HG03064 (cell line): Measurements from ENCODE around the gene TAP1.

Experiments used
- ATAC-seq: cut with Tn5 transposase; IDR thresholded peaks from one replicate; pipeline ENCODE4 v1.9.1; 2021; ENCODE audit warnings: low read depth; ENCODE audit not compliant: unreplicated experiment

The TAP1 gene

DNA sequence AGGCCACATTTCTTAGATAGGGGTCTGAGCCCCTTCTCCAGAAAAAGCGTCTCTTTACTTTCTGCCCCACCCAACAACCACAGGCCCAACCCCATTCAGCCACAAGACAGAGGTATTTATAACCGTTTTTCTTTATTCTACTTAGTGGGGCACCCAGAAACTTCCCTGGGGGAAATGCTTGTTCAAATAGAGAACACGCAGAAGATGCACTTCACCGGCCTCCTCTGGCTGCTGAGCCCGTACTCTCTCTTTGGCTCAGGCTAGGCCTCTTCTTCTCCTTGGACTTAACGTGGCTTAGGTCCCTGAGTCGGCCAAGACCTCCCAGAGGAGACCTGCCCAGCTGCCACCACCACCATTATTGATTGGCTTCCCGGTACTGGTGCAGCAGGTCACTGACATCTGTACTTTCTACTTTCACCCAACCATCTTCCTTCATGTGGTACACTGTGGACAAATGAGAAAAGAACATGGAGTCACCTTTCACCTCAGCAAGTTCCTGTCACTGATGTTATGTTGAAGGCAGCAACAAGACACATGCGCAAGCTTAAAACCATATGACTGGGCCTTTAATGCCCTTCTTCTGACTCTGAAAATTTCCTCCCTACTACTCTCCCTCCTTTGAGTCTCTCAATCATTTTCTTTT lies 12.8 kb downstream of the TAP1 start:
- no peak for ATAC-seq

DNA sequence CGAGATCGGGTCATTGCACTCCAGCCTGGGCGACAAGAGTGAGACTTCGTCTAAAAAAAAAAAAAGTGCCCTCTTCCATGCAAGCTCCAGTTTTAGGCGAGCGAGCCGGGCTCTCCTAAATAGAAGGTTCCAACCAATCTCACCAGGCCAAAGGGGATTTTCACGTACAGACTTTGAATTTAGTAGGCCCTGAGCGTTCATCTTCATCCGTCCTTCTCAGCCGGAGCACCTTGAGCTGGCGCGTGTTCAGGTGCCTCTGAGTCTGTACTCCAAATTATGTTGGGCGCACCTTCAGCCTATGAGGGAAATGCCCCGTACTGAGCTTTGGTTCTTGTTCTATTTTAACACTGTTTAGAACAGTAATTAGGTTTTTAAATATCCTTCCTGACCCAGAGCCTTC lies 14.1 kb downstream of the TAP1 start:
- no peak for ATAC-seq

DNA sequence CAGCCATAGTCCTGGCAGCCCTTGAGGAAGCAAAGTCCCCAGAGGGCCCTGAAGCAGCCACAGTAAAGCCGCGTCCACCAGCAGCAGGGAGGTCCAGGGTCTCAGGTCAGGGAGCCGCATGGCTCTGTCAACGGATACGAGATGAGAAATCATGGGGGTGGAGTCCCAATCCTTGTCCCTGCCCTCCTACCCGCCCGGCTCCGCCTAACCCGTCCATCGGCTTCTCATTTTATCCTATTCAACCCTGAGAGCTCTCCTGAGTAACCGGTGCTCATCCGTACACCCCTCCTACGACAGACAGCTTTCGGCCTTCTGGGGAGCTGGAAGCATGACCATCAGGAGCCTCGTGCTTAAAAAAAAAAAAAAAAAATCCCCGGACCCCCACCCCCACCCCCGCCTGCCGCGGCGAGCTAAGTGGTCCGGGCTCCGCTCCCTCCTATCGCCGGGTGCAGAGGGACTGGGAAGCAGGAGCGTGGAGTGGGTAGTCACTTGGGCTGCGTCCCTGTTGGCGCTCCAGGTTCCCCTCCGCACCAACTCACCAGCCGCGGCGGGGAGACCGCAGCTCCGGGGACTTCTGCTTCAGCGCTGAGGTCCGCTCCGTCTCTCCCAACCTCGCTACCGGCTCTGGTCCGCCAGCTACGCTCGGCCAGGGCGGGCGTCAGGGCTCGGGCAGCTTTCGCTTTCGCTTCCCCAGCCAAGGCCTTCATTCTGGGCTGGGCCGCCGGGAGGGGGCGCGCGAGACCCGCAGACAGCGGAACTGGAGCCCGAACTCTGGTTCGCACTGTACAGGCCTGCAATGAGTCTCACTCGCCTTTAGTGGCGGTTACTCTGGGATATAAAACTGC lies 15.2 kb downstream of the TAP1 start, which contains the start of gene TAP2:
Gene TAP2 (minus strand): TSS at position 626 of the 845 bp plus-strand sequence. CDS start 506 bp downstream, at position 120.
- ATAC-seq = peak; percentile 61

DNA sequence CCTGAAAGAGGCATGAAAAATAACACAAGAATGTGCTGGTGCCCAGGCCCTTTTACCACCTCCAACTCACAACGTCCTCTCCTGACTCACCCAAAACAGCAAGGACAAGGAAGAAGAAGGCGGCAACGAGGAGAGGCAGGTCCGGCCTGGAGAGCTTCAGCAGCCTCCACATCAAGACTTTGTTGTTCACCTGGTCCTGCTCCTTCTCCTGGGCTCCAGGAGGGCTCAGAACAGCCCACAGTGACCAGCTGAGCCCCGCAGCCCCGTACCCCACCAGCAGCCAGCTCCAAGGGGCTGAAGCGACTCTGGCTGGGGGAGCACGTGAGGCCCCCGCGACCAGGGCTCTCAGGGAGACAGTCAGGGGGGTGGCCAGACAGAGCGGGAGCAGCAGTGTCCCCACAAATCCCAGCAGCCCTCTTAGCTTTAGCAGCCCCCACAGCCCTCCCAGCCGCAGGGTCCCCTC lies 15.8 kb downstream of the TAP1 start:
- peak; percentile 3 for ATAC-seq

DNA sequence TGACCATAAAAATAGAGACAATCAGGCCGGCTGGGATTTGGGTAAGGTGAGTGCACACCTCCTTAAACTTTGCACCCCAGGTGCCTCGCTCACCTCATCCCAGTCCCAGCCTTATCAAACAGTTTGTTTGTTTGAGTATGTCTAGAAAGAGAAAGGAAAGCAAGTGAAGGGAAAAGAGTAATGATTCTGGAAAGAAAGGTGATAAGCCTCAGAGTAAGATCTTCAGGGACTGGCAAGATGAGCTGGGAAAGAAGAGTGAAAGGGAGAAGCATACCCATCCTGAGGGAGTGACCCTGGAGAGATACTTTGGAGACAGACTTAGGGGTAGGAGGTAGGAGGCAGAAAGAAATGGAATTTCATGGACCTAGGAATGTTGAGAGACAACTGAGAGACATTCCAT lies 16.6 kb downstream of the TAP1 start:
- no peak for ATAC-seq

DNA sequence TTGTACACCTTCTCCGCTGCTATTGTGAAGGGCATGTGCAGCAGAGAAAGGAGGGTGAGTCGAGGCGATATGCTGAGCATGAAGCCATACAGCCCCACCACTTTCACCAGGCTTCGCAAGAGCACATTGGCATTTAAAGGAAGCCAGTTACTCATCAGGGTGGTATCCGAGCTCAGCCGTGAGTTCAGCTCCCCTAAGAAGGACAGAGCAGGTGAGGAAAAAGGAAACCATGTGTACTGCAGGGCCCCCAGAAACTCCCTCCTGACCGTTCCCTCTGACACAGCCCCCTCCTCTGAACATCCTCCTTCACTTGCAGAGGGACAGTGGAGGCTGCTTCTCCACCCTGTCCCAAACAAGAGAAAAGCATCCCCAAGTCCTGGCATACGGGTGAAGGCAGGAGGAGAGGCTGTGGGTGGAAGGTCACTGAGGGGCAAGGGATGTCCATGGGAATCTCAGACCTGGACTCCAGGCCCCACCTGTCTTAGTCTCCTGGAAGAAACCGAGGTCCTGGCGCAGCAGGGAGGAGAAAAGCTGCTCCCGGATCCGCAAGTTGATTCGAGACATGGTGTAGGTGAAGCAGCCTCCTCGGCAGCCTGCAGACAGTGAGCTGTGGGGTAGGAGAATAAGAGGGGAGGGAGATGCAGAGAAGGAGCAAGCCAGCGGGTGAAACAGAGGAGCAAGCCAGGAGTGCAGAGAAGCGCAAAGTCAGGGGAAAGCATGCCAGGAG lies 18.2 kb downstream of the TAP1 start:
- ATAC-seq = no peak

DNA sequence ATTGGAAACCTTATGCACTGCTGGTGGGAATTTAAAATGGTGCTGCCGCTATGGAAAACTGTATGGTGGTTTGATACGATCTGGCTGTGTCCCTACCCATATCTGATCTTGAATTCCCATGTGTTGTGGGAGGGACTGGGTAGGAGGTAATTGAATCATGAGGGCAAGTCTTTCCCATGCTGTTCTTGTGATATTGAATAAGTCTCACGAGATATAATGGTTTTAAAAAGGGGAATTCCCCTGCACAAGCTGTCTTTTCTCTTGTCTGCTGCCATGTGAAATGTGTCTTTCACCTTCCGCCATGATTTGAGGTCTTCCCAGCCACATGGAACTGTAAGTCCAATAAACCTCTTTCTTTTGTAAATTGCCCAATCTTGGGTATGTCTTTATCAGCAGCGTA lies 19.8 kb downstream of the TAP1 start:
- no peak for ATAC-seq

DNA sequence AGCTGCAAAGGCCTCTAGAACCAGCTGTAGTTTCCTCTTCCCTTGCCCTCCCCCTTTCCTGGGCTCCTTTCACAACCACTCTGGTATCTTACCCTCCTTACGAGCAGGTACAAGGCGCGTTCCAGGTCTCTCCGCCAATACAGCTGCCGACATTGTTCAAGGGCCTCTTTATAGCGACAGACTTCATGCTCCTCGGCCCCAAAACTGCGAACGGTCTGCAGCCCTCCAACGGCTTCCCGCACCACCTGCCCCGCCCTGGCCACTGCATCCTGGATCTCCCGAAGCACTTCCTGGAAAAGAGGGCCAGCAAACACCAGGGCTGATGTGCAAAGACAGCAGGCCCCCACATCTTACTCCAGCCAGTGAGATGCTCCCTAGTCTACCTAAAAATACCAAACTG lies 21.0 kb downstream of the TAP1 start:
- no peak for ATAC-seq

DNA sequence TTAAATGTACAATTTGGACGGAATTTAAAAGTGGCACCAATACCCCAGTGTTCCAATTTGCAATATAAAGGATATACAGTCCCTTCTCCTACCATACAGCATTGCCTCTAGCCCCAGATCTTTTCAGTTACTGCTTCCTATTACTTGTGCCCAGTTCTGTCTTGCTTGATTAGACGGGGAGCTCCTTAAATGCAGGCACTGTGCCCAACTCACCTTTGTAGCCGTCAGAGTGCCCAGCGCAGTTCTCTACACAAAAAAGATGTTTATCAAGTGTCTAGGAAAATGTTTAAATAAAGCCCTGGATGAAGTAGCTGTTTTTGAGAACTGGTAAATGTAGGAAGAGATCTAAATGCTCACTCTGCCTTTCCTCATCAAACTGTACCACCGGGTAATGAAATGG lies 22.6 kb downstream of the TAP1 start:
- ATAC-seq = no peak

DNA sequence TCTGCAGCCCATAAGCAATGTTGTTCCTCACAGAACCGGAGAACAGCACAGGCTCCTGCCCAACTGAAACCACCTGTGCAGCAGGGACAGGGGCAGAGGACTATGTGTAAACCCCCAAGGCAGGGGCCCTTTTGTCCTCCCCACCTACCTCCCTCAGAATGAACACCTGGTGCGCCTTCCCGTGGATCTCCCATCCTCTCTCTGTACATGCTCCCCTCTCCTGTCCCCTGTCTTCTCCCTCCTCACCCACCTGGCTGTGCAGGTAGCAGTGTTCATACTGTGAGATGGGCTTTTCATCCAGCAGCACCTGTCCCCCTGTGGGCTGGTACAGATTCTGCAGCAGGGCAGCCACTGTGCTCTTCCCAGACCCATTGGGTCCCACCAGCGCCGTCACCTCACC lies 23.5 kb downstream of the TAP1 start:
- ATAC-seq = no peak

DNA sequence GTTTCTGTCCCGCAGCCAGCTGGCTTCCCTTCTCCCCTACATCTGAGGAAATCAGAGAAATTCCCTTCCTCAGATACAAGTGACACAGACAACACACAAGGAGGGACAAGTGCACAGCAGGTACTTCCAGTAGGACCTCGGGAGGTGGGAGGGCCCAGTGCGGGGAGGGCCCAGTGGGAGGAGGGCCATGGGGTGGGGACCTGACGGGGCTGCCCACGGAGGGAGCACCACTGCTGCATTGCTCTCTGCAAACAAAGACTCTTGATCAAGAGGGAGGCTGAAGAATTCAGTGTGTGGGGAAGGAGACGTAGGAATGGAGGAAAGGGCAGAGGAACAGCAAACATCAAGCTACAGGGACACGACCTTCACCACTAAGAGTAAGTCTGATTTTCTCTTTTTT lies 24.0 kb downstream of the TAP1 start:
- no peak for ATAC-seq

DNA sequence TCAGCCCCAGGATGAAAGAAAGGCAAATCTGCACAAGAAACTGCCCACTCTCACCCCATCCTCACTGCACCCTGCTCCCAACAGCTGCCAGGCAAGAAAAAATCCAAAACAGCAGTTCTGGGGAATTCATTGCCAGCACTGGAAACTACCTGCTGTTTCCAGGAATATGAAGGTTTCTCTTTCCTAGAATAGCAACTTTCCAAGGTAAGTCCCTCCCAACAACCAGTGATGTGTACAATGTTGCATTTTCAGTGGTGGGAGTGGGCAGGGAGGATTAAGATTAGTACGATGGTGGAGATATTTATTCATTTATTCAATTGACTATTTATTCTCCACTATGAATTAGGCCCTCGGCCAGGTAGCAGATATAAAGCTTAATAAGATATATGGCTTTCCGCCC lies 26.5 kb downstream of the TAP1 start:
- no peak for ATAC-seq

DNA sequence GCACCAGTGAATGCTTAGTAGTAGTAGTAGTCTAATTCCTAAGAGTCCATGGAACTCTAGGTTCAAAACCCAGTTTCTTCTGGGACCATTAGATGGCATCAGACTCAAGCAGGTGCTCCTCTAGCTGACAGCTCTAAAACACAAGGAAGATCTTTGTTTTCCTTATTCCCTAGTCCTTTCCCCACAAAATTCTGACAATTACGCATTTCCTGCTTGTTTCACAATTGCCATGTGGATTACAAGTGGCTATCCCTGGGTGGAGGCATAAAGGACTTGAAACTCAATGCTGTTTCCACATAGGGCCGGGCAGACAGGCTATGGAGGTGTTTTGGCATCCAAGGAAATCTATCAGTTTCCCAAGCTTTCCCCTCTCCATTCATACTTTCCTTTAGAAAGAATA lies 27.5 kb downstream of the TAP1 start:
- no peak for ATAC-seq

DNA sequence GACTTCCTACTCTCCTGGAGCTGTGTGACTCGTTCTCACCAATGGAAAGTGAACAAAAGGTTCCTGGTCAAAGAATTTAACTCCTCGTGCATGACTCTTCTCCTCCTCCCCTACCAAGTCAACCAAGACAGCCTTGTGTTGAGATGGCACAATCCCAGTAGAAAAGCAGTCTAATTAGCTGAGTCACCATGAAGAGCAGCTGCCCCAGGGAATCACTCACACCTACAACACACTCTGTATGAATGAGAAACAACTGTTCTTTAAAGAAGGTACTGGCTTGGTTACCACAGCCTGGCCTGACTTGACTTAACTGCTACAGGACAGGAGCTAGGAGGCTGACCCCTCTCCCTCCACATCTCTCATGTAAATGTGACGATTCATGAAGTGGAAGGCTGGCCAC lies 33.8 kb downstream of the TAP1 start:
- no peak for ATAC-seq

DNA sequence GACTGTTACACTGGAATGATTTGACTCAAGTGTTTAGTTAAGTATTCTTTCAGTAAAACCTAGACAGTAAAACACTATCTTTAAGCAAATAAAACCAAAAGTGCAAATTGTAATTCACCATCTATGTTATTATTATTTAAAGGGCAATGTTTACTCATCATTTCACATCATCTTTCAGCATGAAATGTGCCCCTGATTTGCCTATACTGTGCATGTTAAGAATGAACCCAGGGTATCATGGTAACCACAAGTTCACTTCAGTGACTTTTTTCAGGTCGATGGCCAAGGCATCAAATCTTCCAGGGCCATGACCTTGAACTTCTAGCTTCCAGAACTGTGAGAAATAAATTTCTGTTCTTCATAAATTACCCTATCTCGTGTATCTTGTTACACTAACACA lies 34.6 kb downstream of the TAP1 start:
- no peak for ATAC-seq

DNA sequence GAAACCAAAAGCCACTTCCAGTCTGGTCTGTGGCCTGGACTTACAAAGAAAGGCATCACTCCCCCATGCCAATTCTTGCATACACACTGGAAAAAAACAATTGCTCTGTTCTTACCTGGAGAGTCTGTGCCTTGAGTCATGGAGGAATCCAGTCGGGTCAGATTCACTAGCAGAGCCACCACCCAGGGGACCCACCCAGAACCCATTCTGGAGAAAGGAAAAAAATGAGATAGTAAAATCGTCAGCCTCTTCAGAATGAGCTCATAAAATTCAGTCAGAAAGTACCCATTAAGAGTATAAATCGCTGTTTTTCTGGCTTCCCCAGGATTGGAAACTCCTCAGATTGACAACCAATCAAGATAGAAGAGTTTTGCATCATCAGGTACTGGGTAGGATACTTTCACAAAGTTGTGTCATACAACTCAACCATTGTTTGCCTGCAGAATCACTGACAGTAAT lies 36.7 kb downstream of the TAP1 start, which contains the start of gene HLA-DOB:
Gene HLA-DOB (minus strand): TSS at position 257 of the 459 bp plus-strand sequence. CDS start 51 bp downstream, at position 206.
- ATAC-seq = no peak

DNA sequence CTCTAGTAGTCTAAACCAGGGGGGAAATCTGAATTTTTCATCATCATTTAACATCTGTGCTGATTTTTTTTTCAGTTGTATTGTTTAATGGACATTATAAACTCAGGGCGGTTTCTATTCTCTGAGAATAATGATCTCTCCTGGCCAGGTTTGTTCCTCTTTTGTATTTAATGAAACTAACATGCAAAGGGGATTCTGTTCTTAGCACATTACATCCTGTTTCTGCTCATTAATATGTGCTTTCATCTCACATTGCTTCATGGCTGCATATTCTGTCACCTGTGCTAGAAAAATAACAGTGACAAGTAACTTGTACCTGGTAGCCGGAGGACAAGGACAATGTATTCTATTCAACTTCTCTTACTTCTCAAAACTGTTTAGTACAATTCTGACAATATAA lies 37.5 kb downstream of the TAP1 start:
- no peak for ATAC-seq

DNA sequence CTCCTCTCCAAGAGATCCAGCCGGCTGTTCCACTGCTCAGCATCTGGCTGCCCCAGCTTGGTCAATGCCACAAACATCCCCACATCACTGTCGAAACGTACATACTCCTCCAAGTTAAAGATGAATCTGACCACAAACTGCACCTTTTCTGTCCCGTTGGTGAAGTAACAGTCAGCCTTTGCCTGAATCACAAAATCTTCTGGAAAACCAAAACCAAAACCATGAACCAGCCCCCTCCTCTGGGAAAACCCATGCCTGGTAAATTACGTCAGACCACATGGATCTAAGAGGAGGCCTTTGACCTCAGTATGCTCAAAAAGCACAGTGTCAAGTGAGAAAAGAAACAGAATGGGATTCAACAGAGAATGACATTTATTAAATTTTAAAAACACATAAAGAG lies 38.4 kb downstream of the TAP1 start:
- ATAC-seq = no peak

DNA sequence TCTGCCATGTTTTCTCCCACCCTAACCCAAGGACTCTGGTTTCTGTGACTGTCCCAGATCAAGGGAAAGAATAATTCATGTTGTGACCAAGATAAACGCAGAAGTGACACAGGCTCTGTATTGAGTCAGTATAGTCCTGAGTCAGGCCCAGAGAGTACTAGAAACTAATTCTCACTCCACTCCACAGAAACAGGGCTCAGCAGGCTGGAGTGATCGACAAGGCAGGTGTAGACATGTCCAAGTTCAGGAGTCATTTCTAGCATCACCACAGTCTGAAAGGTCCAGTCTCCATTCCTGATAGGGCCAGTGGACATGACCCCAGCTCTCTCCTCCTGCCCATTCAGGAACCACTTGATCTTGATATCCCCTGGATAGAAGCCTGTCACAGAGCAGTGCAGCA lies 39.4 kb downstream of the TAP1 start:
- ATAC-seq = no peak

DNA sequence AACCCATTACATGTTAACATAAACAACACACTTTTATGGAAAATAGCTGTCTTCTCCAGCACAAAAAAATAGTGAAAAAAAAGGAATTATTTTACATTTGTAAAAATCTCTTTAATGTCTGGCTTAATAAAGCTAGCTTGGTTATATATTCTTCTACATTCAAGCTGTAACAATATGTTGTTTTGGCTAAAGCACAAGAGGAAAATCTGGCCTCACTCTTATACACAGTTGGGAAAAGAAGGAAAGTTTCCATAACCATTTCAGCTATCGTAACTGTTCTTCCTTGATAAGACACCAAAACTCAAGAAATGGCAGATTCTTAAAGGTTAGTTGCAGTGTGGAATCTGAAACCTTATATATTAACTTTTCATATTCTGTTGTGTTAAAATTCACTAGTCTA lies 44.3 kb downstream of the TAP1 start:
- no peak for ATAC-seq

DNA sequence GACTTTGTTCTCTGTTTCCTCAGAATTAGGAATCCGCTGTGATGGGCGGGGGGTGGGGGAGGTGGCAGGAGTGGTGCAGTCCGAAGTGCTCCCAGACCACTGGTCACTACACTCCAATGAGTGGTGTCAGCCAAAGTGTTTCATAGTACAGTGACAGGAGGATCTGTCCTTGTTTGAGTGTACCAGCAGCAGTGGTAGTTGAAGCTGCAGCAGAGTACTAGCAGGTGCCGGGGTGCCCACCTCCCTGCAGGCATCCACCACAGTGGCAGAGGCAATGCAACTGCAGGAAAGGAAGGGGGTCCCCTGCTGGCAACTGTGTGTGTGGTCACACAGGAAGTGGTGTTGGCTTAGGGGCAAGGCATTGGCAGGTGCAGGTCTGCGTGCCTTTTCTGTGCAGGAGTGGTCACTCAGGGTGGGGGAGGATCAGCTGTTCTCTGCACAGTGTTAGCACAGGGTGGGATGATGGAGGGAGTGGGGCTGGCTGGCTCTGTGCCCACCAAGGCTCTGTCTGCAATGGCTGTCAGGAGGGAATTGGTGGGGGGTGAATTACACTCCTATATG lies 46.4 kb downstream of the TAP1 start:
- ATAC-seq = no peak
